ENCODE data around the gene KLK3. TPM values are rescaled to one million over a fixed set of nuclear protein-coding genes. Genes with fewer than 3 reads are reported as not detected.

Gene KLK3
- total and polyA plus RNA-seq, 2 of the 4 experiments (the other 2 are of a cell fraction) = not detected

DNA sequence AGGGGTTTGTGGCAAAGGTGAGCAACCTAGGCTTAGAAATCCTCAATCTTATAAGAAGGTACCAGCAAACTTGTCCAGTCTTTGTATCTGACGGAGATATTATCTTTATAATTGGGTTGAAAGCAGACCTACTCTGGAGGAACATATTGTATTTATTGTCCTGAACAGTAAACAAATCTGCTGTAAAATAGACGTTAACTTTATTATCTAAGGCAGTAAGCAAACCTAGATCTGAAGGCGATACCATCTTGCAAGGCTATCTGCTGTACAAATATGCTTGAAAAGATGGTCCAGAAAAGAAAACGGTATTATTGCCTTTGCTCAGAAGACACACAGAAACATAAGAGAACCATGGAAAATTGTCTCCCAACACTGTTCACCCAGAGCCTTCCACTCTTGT lies 14.8 kb downstream of the KLK3 start:
- no peak for ATAC-seq (ENCODE audit: low read depth)
- no peak overlapping the region for H3K18ac ChIP-seq (ENCODE audit: low read depth, low read length)
- no TSS peak for BruUV-seq (replicated peaks)
- ChIA-PET CTCF (no interaction called here), POLR2A (ENCODE audit: unreplicated experiment) (no interaction called here)
- H3K9me3 ChIP-seq (ENCODE audit: control insufficient read depth, insufficient read depth, low read length) = no peaks in the 10 kb centered on the region
- no peak overlapping the region for H2AK5ac ChIP-seq (ENCODE audit: low read depth, low read length)
- intact Hi-C loops (cut with micrococcal nuclease) (no loop called here), dilution Hi-C loops (cut with HindIII; ENCODE audit: low sequenced_read_pairs, unreplicated experiment) (no loop called here), in situ Hi-C loops (cut with MboI; ENCODE audit: low sequenced_read_pairs) (no loop called here)
- H4K8ac ChIP-seq (ENCODE audit: low read depth in 2 of 2, low read length in 2 of 2) = no peak overlapping the region
- no peaks in the 10 kb centered on the region for H3K79me1 ChIP-seq (ENCODE audit: low read depth in 1 of 2, low read length in 2 of 2)
- no peaks in the 10 kb centered on the region for H3K27me3 ChIP-seq (ENCODE audit: control insufficient read depth, insufficient read depth, low read length)
- H3K4me3 ChIP-seq (ENCODE audit: insufficient read depth, low read depth, low read length) = no peak overlapping the region
- H3K4me1 ChIP-seq (ENCODE audit: control insufficient read depth, insufficient read depth, low read length) = no peaks in the 10 kb centered on the region
- no peak overlapping the region for H3K4me2 ChIP-seq (ENCODE audit: low read depth, low read length)
- H3K14ac ChIP-seq (replicated peaks; ENCODE audit: low read depth, low read length) = no peak overlapping the region
- no peak overlapping the region for H2AK9ac ChIP-seq (replicated peaks; ENCODE audit: low read depth, low read length, poor library complexity)
- H2BK5ac ChIP-seq (ENCODE audit: low read depth, low read length, poor library complexity, severe bottlenecking) = no peak overlapping the region
- TF ChIP-seq CHD1 (IDR thresholded peaks at IDR 0.05; ENCODE audit: low read depth, low read length) = no peak
- no peak for TF ChIP-seq POLR2A (IDR thresholded peaks at IDR 0.05; ENCODE audit: low read depth, low read length)
- TF ChIP-seq, protein P1, sequence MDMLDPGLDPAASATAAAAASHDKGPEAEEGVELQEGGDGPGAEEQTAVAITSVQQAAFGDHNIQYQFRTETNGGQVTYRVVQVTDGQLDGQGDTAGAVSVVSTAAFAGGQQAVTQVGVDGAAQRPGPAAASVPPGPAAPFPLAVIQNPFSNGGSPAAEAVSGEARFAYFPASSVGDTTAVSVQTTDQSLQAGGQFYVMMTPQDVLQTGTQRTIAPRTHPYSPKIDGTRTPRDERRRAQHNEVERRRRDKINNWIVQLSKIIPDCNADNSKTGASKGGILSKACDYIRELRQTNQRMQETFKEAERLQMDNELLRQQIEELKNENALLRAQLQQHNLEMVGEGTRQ (IDR thresholded peaks at IDR 0.05; ENCODE audit: low read depth, low read length) = no peak
- no peak for TF ChIP-seq NFE2L2 (IDR thresholded peaks at IDR 0.05; ENCODE audit: low read depth, low read length)
- TF ChIP-seq, protein P2, sequence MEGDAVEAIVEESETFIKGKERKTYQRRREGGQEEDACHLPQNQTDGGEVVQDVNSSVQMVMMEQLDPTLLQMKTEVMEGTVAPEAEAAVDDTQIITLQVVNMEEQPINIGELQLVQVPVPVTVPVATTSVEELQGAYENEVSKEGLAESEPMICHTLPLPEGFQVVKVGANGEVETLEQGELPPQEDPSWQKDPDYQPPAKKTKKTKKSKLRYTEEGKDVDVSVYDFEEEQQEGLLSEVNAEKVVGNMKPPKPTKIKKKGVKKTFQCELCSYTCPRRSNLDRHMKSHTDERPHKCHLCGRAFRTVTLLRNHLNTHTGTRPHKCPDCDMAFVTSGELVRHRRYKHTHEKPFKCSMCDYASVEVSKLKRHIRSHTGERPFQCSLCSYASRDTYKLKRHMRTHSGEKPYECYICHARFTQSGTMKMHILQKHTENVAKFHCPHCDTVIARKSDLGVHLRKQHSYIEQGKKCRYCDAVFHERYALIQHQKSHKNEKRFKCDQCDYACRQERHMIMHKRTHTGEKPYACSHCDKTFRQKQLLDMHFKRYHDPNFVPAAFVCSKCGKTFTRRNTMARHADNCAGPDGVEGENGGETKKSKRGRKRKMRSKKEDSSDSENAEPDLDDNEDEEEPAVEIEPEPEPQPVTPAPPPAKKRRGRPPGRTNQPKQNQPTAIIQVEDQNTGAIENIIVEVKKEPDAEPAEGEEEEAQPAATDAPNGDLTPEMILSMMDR (conservative IDR thresholded peaks at IDR 0.05; ENCODE audit: low read depth, low read length) = no peak
- TF ChIP-seq RCOR1 (IDR thresholded peaks at IDR 0.05; ENCODE audit: insufficient replicate concordance, low read length) = no peak
- no peak for TF ChIP-seq SMC3 (IDR thresholded peaks at IDR 0.05; ENCODE audit: low read depth, low read length)
- TF ChIP-seq BHLHE40 (IDR thresholded peaks at IDR 0.05; ENCODE audit: low read depth, low read length) = no peak
- TF ChIP-seq MXI1 (IDR thresholded peaks at IDR 0.05; ENCODE audit: borderline replicate concordance, low read depth, low read length) = no peak
- WGBS, 2 experiments (ENCODE audit: extremely low coverage in 2 of 2, insufficient read length in 1 of 2) = 40% methylated on average over 1 of the region's 4 CpGs; no CpG with 5 or more reads in 1 of the 2 experiments
- H4K5ac ChIP-seq (ENCODE audit: low read depth, low read length) = no peak overlapping the region
- no peaks in the 10 kb centered on the region for H3K36me3 ChIP-seq (ENCODE audit: control insufficient read depth, insufficient read depth, low read length)
- no peaks in the 10 kb centered on the region for H4K20me1 ChIP-seq (ENCODE audit: insufficient read depth, low read length)
- no peak overlapping the region for H2AFZ ChIP-seq (replicated peaks; ENCODE audit: low read length, poor library complexity)
- no peak overlapping the region for H2BK20ac ChIP-seq (ENCODE audit: low read depth, low read length)
- H3K9ac ChIP-seq (ENCODE audit: low read depth, low read length) = no peak overlapping the region
- H2BK15ac ChIP-seq (ENCODE audit: low read depth, low read length) = no peak overlapping the region
- H3K27ac ChIP-seq (ENCODE audit: insufficient read depth, low read length) = no peak overlapping the region
- H3K56ac ChIP-seq (ENCODE audit: extremely low read depth, insufficient read depth, low read length) = no peak overlapping the region
- H3K4ac ChIP-seq (ENCODE audit: low read depth, low read length) = no peak overlapping the region
- no peak overlapping the region for H3K23ac ChIP-seq (ENCODE audit: low read depth, low read length)
- no peak overlapping the region for H4K91ac ChIP-seq (ENCODE audit: insufficient read depth, low read depth, low read length)
- H3K9me1 ChIP-seq (ENCODE audit: insufficient read depth, low read length) = no peaks in the 10 kb centered on the region
- no peak overlapping the region for H2BK120ac ChIP-seq (ENCODE audit: low read depth, low read length)
- DNase-seq = no peak
